ENCODE measurements around the gene SEC61G.

Gene SEC61G

GRCh38 chr7:54764861-54765260, 5.8 kb upstream of the SEC61G start:
- DNase-seq (ENCODE audit: low spot score), result no peak

GRCh38 chr7:54757711-54758110, 1.3 kb downstream of the SEC61G start:
- DNase-seq (ENCODE audit: low spot score), result no peak

- DNase-seq (ENCODE audit: low spot score), result no peak
Observed at GRCh38 chr7:54749200-54749599, 9.8 kb downstream of the SEC61G start.

- DNase-seq (ENCODE audit: low spot score), result no peak
Observed at GRCh38 chr7:54747234-54747633, 11.8 kb downstream of the SEC61G start.

GRCh38 chr7:54743580-54743979, 15.4 kb downstream of the SEC61G start:
- no peak for DNase-seq (ENCODE audit: low spot score)

GRCh38 chr7:54738737-54739136, 20.3 kb downstream of the SEC61G start:
- DNase-seq (ENCODE audit: low spot score), result no peak

GRCh38 chr7:54729107-54729506, 29.9 kb downstream of the SEC61G start:
- no peak for DNase-seq (ENCODE audit: low spot score)

GRCh38 chr7:54728411-54728810, 30.6 kb downstream of the SEC61G start:
- DNase-seq (ENCODE audit: low spot score), result no peak

GRCh38 chr7:54725255-54725654, 33.8 kb downstream of the SEC61G start:
- DNase-seq (ENCODE audit: low spot score), result no peak

GRCh38 chr7:54722502-54722901, 36.5 kb downstream of the SEC61G start:
- DNase-seq (ENCODE audit: low spot score), result no peak

- DNase-seq (ENCODE audit: low spot score), result no peak
Observed at GRCh38 chr7:54722026-54722425, 37.0 kb downstream of the SEC61G start.

- no peak for DNase-seq (ENCODE audit: low spot score)
Observed at GRCh38 chr7:54719974-54720373, 39.0 kb downstream of the SEC61G start.

- no peak for DNase-seq (ENCODE audit: low spot score)
Observed at GRCh38 chr7:54719425-54719824, 39.6 kb downstream of the SEC61G start.

- DNase-seq (ENCODE audit: low spot score), result no peak
Observed at GRCh38 chr7:54712820-54713219, 46.2 kb downstream of the SEC61G start.

- DNase-seq (ENCODE audit: low spot score), result no peak
Observed at GRCh38 chr7:54711900-54712595, 47.0 kb downstream of the SEC61G start.

GRCh38 chr7:54709283-54709682, 49.7 kb downstream of the SEC61G start:
- no peak for DNase-seq (ENCODE audit: low spot score)

- DNase-seq (ENCODE audit: low spot score), result no peak
Observed at GRCh38 chr7:54705436-54705835, 53.6 kb downstream of the SEC61G start.

- no peak for DNase-seq (ENCODE audit: low spot score)
Observed at GRCh38 chr7:54704851-54705250, 54.2 kb downstream of the SEC61G start.

Data from HuH-7 (cell line).